GM18873 (cell line): ENCODE results near the gene RBM12.

Experiments
- ATAC-seq: cut with Tn5 transposase; IDR thresholded peaks from one replicate; pipeline ENCODE4 v1.9.1; 2021; ENCODE audit warnings: mild to moderate bottlenecking, moderate library complexity, moderate number of reproducible peaks; ENCODE audit not compliant: unreplicated experiment, low FRiP score

Gene RBM12

DNA sequence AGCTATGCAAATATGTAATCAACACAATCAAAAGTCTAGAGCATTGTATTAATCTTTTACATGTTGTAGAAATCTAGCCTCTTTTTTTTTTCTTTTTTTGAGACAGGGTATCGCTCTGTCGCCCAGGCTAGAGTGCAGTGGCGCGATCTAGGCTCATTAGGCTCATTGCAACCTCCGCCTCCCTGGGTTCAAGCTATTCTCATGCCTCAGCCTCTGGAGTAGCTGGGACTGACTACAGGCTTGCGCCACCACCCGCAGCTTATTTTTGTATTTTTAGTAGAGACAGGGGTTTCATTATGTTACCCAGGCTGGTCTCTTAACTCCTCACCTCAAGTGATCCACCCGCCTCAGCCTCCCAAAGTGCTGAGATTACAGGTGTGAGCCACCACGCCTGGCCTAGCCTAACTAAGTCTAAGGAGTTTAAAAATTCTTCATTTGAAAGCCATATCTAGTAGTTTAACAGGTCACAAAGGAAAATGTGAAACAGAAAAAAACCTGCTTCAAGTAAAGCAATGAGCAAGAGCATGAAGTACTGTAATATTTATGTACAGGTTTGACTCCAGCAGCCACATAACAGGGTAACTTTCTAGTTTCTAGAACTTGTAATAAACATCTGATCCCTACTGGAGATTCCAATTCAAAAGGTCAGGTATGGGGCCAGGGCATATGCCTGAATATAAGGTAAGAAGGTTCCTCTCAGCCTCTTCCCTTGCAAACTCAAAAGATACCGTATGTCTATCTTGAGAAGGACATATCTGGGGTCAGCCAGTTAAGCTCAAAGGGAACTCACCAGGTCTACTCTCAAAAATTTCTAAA lies 4.4 kb downstream of the RBM12 start:
- ATAC-seq, result no peak

DNA sequence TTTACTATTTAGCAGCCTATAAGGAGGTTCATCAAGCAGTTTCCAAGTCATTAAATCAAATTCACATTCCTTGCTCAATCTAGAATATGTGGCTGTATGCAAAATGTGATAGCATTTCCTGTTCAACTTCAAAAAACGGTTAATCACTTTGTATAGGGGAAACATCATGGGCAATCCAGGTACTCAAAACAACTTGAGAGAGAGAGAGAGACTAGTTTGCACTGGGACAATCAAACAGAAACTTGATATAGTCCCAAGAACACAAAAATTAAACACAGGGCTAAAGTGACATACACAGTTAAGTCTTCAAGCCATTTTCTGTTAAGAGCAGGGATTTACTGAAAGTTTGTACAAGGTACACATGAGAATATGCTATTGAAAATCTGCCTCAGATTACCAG lies 7.4 kb downstream of the RBM12 start:
- no peak for ATAC-seq

DNA sequence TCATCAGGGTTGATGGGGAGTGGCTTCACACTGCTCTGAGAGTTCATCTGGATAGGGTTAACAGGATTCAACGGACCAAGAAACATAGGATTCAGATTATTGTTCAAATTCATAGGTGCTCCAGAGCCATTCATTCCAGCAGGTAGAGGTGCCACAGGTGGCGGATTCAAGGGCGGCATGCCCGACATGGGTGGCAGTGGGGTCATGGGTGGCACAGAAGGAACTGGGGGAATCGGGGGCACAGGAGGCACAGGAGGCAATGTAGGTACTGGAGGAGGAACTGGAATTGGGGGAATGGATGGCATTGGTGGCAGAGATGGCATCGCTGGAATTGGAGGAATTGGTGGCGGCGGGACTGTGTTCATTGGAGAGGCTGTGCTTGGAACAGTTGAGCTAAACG lies 10.3 kb downstream of the RBM12 start:
- no peak for ATAC-seq

DNA sequence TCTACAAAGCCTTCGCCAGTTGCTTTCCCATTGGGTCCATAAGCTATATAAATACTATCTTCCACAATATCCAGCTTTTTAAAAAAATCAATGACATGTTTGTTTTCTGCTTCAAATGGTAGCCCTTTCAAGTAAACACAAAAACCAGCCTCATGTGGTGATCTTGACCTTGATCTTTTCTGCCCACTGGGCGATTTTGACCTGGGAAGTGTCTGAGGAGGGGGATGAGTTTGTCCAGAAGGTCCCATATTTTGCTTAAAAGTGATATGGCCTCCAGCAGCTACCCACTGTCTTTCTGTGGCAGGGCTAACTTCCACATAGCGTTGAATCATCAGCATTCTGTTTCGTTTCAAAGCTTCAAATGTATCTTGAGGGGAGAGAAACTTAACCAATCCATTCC lies 10.8 kb downstream of the RBM12 start:
- ATAC-seq, result no peak

DNA sequence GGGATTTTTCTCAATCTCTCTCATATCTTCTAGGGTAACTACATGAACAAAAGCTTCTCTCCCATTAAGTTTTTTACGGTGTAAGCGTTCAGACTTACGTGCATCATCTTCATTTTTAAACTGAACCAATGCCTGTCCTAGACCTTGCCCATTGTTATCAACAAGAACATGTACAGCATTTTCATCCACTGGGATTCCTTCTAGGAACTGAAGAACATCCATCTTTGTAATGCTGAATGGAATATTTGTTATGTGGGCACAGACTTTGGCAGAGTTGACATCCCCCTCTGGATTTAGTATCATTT lies 11.3 kb downstream of the RBM12 start:
- ATAC-seq, result no peak

DNA sequence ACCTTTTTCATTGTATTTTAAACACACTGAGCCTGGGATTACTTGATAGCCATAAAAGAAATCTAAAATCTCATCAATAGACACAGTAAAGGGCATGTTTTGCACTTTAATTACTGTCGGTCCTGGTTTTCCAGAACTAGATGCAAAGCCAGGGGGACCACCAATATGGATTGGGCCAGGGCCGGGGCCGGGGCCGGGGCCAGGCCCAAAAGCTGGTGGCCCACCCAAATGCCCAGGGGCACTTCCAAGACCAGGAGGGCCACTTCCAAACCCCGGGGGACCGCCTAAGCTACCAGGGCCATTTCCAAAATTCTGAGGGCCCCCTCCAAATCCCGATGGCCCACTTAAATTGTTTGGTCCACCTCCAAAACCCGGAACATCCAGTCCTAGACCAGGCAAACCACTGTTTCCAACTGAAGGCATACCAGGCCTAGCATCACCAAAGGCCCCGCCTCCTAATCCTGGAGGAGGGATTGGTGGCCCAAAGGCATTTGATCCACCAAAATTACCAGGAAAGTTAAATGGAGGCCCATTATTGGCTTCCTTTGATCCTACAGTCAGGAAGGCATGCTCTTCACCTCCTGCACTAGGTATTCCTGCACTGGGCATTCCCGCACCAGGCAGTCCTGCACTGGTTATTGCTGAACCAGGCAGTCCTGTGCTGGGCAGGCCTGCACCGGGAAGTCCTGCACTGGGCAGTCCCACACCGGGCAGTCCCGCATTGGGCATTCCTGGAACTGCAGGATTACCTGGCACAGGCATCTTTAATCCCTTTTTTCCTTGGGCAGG lies 11.9 kb downstream of the RBM12 start:
- ATAC-seq, result no peak

DNA sequence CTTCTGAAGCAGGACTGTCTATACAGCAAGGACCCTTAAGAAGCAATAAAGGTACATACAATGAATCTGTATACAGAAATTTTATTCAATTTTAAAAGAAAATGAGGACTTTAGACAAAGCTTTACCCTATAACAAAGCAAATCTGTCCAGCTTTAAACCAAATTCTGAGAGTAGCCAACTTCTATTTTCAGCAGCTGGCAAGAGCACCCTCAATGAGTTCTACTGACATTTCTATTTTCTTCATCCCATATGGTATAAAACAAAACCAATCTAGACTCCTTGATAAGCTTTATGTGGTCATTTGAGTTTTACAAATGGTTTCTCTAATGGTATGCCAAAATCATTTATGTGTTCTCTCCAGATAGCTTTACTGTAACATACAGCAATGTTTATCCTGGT lies 12.7 kb downstream of the RBM12 start:
- no peak for ATAC-seq

DNA sequence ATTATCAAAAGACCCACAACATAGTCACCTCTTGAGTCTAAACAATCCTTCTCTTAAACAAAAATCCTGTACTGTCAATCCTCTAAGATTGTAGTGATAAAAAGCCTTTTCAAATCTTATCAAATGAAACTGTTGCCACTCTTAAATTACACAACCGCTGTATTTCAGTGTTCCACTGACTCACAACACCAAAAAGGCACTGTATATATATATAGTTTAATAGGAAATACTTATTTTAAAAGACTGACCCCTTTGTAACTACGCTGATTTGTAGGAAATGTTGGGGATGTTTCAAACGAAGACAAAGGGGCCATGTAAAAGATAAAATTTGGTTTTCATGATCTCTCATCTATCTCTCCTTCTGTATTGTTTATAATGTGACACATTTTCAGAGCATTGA lies 14.1 kb downstream of the RBM12 start:
- no peak for ATAC-seq

DNA sequence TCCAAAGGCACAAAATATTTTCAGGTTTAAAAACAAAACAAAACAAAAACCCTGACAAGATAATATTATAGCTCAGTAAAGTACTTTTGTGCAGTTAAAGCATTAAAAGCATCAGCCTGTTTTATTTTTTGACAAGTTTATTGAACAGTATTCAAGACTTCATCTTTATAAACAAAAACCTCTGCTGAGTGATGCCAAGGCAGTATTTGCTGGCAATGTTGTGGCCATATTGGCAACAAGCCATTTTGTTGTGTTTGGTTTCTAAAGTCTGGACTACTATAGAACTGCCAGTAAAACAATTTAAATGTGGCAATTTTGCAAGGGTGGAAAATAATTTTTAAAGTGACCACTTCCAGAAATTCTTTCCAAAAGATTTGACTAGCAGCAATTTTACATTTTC lies 15.9 kb downstream of the RBM12 start:
- ATAC-seq, result no peak

DNA sequence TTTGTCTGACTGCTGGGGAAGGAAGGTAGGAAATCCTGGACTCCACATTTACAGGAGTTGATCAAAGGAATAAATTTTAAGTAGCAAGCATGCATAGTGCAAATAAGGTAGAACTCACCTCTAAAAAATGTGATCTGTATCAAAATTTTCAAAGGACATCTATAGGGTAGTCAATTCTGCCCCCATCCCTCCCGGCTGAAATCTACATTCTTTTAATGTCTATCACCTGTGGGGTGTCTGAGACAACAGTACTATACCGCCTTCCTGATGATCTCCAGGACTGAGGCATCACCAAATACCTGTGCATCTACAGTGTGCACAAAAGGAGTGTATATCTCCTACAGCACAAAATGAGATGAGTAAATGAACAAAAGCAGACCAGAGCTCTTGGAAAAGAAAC lies 19.9 kb downstream of the RBM12 start:
- ATAC-seq, result no peak

DNA sequence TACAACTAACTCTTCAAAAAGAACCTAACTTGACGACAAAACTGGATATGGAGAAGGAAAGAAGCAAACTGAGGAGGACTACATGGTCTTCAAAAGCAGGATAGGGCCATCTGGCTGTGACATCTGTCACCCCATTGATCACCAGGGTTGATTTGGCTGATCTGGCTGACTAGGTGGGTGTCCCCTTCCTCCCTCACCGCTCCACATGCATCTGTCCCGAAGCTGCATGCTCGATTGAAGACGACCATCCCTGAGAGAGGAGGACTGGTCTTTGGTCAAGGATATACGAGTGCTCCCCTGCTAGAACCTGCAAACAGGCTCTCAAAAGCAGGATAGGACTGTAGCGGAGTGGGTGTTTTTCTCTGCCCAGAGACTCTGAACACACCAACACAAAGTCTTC lies 21.7 kb downstream of the RBM12 start:
- no peak for ATAC-seq

DNA sequence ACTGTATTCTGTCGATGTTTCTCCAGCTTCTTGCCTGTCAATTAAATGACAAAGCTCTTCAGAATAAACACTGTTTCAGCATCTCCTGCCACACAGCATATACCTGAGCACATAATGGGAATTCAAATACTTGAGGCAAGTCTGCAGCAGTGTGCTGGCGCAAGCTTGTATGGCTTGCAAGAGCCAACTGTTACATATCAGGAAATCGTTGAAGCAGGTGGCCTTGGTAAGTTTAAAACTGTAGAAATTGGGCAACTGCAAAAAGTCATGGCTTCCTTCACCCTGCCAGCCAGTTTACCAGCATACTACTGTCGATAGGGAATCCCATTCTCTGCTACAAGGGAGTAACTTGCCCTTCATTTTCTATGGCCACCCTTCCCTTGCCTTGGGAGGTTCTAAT lies 23.0 kb downstream of the RBM12 start:
- no peak for ATAC-seq

DNA sequence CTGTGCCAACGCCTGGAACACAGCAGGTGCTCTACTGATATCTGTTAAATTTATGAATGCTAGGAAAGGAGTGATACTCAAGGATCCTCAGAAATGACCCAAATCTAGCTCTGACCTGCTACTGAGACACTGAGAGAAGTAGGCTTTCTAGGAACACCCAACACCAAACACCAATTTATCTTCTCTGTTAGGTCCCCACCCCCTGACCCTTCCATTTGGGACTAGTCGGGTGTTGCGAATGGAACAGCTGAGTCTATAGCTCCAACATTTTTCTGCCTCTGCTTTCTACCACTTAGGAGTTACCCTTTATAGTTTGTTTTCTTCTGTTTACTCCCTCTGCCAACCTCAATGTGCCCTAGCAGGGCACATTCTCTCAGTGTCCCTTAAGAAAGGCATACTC lies 24.0 kb downstream of the RBM12 start:
- no peak for ATAC-seq

DNA sequence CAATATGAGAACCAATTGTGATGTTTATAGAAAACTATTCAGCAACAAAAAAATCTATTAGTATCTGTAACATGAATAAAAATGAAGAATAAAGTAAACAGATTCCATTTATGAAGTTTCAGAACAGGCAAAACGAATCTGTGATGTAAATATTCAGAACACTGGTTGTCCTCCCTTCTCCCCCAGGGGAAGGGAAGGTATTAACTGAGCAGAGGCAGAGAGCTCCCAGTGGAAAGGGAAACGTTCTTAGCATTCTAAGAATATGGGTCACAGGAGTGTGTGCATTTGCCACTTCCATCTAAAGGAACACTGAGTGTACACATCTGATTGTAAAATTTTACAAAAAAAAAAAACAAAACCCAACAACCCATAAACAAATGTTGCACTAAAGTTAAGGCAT lies 25.9 kb downstream of the RBM12 start:
- no peak for ATAC-seq

DNA sequence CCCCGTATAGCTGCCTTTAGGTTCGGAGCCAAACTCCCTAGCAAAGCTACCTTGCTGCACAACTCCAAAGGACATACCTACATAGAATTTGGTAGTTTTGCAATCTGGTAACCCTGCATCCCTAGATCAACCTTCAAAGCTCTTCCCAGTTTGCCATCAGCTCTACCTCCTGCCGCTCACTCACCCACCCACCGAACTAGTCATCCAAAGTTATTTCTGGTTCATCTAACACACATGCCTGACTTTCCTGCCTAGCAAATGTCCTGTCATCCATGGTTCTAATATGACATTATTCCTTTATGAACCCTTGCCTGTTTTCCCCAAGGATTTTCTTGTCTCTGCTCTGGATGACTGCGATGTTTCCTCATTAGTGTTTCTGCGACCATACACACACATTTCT lies 27.4 kb downstream of the RBM12 start:
- no peak for ATAC-seq

DNA sequence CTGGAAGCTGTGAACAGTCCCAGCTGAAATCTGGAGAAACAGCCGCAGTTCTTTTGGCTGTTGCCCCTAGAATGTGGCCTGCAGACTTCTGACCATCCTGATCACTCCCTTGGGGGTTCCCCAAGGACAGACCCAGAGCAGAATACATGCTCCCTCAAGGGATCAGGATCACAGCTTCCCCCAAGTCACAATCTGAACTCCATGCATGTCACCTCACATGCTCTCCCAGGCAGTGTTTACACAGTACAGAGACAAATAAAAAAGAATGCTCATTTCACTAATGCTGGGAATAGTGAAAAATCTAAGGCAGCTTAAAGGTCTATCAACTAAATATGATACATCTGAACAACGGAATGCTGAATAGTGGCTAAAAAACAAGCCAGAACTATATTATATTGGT lies 28.6 kb downstream of the RBM12 start:
- ATAC-seq, result no peak

DNA sequence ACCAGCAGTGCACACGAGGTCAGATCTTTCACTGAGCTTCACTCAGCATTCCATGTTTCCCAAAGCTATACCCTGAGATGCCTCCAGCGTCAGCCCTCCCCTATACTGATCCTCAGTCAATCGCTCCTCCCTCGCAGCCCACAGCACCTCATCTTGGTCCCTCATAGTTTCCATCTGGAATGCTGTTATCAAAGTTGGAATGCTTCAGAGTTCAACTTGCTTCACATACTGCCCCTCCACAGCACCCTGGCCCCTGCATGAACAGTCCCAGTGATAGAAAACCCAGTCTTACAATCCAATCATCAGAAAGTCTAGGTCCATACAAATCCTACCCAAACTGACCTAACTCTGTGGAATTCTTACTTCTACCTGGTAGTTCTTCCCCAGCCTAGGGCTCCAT lies 29.0 kb downstream of the RBM12 start:
- no peak for ATAC-seq

DNA sequence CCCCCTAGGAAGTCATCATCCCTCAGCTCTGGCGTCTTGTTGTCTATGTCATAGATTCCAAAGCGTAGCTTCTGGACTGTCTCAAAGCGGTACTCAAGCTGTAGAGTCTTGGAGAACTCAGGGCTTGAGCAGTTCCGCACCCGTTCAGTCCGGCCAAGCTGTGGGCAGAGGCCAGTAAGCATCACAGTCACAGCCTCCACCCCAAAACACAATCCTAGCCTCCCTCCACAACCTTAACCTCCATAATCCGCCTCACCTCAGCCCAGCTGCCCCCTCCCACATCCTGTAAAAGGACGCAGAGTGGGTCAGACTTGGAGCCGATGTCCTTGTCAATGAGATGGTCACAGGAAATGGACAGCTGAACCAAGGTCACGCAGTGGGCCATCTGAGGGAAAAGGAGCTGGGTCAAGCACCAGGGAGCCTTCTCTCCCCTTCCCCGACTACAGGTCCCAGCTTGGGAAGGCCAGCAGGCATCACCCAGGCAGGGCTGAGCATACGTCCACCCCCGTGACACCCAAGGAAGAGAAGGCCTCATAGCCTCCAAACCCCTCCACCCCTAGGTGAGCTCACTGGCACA lies 32.1 kb downstream of the RBM12 start:
- ATAC-seq, result no peak

DNA sequence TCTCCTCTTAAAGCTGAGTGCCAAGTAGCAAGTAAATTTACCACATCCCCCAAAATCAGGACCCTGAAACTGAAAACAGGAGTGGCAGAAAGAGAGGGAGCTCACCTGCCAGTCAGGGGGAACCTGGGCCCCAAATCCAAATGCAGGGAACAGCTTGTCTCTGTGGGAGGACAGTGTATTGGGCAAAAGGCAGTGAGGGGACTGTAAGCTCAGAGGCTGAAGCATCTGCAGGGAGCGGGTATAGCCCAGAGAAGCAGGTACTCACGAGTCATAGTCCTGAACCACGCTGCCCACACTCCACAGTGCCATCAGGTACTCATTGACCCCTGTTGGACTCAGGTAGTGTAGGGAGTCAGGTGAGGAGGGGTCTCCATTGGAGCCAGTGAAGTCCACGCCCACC lies 34.1 kb downstream of the RBM12 start:
- no peak for ATAC-seq

DNA sequence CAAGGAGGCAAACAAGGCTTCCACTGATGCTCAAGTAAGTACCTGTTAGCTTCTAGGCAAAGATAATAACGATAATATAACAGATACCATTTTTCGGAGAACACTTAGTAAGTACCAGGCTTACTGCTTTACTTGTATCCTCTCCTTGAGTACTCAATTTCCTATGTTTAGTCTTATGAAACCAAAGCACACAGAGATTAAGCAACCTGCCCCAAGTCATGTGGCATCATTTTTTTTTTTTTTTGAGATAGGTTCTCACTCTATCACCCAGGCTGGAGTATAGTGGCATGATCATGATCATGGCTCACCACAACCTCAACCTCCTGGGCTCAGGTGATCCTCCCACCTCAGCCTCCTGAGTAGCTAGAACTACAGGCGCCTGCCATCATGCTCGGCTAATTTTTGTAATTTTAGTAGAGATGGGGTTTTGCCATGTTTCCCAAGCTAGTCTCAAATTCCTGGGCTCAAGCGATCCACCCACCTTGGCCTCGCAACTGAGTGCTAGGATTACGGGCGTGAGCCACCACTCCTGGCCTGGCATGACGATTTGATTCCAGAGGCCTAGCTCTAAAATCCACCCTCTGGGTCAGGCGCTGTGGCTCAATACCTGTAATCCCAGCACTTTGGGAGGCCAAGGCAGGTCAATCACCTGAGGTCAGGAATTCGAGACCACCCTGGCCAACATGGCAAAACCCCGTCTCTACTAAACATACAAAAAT lies 35.1 kb downstream of the RBM12 start:
- no peak for ATAC-seq

DNA sequence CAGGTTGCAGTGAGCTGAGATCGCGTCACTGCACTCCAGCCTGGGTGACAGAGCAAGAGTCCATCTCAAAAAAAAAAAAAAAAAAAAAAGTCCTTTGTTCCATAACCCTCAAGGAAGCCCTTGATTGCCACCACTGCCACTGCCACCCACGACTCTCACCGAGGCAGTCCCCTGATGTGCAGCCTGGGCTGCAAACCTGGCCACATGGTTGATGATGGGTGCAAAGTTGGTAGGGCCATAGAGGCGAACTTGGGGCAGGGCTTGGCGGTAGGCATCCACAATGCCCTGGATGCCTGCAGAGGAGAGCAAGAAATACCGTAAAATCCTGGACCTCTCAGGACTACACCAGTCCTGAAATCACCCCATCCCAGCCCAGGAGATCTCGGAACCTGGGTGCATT lies 37.6 kb downstream of the RBM12 start:
- ATAC-seq, result no peak
